NCI-H82 treated with DMSO at 0.1 percent for 48 hours (cell line): ENCODE measurements around the gene NFYC.

Experiments
- DNase-seq: peaks from one replicate; lab custom pipeline; 2025; ENCODE audit not compliant: unreplicated experiment; lab: John Stamatoyannopoulos, UW

Gene NFYC

DNA sequence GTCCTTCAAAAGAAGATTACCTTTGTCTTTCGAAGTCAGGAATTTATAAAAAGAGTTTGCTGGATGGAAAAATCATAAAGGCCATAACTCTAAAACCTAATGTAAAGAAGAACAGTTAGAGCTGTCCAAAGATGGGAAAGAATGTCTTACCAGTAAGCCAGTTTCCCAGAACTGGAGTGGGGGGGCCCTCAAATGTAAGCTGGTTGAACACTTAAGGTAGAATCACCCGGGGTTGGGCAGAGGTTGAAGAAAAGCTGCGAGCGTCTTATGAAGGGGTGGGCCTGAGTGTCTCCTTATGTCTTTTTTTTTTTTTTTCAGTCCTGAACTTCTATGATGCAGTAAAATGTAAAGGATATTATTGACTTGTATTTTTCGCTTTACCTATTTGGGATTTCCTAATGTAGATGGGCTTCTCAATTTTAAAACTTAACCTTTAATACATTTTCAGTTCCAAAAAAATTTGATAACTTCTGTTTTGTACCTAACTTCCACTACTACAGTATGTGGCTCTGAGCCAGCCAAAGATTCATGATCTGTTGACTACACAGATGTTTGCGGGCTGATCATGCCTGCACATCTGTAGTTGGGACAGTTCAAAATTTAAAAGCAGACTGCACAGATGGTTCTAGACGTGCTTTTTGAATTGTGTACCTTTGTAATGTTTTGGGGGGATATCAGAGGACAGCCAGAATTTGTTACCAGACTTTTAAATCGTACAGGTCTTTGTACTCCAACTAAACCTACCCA is 43.6 kb downstream of the NFYC start:
- DNase-seq: no peak

DNA sequence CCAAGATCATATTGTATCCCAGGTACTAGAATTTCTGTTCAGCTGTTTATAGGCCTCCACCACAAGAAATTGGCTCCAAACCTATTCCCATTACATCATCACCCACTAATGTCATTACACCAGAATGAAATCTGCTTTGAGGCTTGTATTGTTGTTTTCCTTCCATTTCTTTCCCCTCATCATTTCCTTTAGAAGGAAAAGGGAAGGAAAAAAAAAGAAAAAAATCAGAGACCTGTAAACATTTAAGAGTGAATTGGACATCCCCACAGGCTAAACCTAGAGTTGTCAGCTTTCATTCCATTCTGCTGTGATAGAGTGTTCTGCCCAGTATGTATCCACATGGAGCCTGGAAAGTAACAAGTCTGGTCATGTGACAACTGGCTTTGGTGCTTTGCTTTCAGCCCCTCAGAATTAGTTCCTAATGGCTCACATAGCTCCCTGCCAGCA is 44.6 kb downstream of the NFYC start:
- peak; percentile 30 for DNase-seq

DNA sequence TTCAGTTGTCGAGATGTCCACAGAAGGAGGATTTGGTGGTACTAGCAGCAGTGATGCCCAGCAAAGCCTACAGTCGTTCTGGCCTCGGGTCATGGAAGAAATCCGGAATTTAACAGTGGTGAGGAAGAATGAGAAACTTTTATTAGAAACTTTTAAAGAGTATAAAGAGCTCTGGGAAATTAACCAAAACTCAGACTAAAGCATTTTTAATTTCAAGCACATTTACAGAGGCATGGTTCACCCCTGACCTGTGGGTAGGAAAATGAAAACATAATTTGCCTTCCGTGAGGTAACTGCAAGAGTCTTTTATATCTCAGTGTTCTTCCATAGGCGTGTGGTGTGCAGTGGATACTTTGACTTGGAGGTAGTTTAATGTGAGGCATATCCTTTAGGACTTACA is 47.3 kb downstream of the NFYC start:
- DNase-seq: no peak

DNA sequence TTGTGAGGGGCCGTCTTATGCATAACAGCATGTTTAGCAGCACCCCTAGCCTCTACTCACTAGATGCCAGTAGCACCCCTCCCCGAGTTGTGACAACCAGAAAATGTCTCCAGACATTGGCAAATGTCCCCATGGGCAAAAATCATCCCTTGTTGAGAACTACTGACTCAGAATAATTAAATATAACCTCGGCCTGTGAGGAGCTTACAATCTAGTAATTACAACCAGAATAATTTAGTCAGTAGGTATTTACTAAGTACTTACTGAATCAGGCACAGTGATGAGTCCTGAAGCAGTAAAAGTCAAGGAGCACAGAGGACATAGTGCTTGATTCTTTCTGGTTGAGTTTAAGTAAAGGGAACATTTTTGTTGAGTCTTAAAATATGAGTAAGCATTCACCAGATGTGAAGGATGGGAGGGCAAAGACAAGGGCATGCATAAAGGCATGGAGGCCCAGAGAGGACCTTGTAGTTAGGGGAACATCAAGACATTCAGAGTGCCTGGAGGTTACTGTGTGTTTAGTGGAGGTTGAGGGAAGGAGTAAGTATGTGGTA is 48.0 kb downstream of the NFYC start:
- no peak for DNase-seq

DNA sequence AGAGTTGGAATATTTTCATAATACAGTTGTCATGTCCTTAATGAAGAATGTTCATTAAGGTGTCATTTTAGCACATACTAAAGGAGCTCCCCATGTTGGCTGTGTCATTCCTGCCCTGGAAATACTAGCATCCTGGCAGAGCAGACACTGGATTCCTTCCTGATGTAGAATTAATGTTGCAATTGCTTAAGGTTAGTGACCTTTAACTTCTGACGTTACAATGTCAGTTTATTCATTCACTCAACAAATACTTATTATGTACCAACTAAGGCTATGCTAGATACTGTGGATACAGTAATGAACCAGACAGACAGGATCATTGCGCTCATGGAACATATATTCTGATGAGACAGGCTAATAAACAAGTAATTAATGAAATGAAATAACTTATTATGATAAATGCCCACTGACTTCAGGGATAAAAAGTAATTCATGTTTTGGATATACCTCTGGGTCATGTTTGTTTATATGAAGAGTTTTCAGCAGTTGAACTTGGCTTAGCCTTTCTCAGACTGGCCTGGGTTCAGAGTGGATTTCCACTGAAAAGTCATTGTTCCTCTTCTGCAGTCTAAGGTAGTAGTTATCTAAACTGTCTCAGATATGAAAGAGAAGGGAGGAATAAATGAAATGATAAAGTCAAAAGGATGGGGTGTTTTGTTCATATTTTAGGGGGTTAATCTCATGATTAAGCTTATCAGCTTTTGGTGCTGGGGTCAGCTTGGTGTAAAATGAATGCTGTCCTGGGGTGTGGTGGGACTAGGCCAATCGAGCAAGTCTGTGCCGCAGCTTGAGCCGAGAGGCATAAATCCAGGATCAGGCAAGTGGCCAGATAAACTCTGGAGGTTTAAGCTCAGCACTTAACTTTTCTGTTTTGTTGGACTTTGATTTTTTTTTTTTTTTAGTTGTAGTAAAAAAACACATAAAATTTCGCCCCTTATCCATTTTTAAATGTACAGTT is 48.8 kb downstream of the NFYC start:
- no peak for DNase-seq

DNA sequence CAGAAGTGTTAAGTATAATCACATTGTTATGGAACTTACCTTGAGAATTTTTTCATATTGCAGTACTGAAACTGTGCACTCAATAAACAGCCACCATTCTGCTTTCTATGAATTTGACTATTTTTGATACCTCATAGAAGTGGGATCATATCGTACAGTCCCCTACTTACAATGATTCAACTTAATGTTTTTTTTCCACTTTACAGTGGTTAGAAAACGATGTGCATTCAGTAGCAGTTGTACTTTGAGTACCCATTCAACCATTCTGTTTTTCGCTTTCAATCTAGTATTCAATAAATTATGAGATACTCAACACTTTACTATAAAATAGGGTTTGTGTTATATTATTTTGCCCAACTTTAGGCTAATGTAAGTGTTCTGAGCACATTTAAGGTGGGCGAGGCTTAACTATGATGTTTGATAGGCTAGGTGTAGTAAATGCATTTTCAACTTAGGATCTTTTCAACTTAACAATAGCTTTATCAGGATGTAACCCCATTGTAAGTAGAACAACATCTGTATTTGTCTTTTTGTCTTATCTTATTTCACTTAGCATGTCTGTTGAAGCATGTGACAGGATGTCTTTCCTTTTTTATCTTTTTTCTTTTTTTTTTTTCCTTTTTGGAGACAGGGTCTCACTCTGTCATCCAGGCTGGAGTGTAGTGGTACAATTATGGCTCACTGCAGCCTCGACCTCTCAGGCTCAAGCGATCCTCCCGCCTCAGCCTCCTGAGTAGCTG is 49.7 kb downstream of the NFYC start:
- no peak for DNase-seq

DNA sequence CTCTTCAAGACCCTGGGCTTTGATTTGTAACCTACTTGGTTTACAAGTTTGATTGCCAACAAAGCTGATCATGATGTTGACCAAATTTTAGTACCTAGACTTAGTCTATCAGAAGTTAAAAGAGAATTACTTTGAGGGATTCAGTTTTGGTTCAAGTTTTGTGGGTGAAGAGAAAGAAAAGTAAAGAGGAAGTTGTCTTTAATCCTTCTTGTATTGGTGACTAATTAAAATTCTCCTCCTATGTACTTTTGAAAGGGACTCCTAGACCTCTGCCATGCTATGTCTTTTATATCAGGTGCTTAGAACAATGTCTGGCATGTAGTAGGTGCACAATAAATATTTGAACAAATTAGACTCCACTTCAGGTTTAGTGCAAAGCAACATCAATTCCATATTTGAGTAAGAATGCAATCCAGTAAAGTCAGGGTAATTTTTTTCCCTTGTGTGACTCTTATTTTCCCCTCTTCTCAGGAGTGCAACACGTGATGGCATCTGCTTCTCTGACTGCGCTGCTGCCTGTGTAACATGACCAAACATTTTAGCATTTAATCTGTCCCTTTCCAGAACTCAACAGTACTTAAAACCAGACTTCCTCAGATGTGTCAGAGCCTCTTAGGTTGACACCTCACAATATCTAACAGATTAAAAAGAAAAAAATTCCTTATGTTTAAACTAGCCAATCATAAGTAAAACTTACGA is 51.0 kb downstream of the NFYC start:
- DNase-seq: no peak

DNA sequence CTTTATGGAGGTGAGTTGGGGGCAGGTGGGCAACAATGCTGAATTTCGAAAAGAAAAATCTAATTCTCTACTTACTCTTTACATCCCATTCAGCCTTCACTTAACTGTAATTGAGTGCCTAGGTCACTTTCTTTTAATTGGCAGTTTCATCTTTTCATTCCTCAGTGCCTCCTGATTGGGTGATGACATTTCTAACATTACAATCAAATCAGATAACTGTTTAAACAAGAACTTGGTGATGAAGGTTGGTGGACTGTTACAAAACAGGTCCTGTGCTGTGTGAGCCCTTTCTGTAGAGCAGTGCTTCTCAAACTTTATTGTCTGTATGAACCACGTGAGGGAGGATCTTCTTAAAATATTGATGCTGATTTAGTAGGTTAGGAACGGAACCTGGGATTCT is 51.9 kb downstream of the NFYC start:
- DNase-seq: no peak

DNA sequence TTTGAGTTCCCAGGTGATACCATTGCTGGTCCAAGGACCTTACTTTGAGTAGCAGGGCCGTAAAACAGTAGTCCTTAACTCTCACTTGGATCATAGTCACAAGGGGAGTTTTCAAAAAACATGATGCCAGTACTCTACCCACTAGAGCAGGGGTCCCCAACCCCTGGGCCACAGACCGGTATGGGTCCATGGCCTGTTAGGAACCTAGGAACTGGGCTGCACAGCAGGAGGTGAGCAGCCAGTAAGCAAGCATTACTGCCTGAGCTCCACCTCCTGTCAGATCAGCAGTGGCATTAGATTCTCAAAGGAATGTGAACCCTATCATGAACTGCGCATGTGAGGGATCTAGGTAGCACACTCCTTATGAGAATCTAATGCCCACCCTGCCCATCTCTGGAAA is 52.4 kb downstream of the NFYC start:
- DNase-seq: no peak

DNA sequence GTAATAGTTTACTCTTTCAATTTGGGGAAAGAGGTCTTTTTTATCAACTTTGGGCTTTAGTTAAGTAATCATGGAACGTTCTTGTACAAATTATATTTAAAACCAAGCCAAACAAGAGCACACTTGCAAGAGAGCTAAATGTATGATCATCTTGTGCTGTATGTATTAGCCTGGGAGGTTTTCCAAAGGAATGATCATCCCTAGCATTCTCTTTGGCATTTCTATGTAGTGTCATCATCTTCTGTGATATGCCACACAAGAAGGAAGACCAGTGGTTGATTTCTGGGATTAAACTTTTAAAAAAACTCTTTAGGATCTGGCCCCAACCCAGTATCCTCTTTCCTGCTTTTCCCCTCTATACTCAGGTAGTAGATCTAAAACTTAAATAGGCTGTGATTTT is 53.7 kb downstream of the NFYC start:
- no peak for DNase-seq

DNA sequence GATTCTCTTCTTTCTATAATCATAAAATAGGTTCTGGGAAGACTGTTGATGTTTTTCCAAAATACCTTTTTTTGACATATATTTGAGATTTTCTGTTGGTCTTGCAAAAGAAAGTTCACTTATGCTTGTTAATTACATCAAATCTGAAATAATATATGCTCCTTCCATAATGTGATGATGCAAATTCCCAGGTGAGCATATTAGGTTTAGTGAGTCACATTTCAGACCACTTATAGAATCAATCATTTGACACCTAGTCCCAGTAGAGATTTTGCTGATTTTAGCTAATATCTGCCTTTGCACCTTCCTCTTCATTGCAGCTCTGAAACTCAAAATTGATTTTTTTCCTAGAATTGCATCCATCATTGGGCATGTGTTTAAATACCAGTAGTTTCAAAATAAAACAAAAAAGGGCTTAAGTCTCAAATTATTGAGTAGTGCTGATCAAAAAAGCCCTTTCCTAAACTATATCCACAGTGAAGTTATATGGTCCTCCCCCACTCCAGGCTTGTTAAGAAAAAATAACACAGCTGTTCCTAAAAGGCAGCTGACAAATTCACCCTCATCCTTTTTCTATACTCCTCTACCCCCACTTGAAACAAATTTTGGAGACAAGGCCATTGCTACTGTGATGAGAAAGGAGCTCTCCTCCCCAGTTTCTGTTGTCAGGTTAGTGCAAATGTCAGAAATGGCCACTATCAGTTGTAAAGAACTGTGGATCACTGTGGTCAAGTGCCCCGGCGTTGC is 55.0 kb downstream of the NFYC start:
- DNase-seq: no peak

DNA sequence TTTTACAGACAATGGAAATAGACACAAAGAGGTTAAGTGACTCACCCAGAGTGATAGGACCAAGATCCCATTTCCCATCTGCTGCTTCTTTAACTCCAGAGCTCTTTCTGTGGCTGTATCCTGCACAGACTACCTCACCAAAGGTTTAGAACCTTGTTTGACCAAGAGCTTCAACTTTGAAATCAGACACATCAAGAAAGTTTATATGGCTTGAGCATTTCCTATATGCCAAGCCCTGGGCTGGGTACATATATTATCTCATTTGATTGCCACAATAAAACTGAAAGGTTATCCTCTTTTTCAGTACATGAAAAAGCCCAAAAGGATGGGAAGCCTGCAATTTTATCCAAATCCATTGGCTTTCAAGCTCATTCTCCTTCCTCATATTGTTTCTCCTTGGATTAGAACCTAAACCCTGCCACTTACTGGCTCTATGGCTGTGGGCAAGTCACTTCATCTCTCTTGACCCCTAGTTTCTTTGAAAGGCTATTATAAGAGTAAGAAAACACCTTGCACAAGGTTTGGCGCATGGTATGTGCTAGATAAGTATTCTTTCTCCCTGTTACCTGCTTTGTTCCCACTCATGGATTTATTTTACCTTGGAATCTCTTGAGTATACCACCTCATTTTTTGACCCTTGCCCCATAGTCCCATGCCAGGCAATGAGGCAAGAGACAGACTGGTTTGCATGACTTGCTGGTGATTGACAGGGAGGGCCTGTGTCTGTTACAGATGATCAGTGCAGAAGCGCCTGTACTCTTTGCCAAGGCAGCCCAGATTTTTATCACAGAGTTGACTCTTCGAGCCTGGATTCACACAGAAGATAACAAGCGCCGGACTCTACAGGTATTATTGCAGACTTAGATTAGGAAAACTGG is 57.6 kb downstream of the NFYC start:
- no peak for DNase-seq

DNA sequence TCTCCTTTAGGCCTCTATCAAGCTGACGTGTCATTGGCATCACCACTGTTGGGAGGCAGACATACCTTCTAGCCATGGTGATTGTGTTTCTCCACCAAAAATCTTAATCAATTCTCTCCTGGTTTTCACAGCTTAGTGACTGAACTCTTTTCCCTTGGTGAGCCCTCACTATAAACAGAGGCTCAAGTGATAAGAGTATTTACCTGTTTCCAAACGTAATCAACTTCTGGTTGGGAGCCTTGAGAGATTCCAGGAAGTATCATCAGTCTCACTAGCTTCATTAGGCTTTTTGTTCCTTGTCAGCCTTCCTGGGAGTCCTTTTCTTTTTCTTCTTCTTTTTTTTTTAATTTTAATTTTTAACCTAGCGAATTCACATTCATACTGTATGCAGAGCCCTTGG is 58.3 kb downstream of the NFYC start:
- DNase-seq: no peak

DNA sequence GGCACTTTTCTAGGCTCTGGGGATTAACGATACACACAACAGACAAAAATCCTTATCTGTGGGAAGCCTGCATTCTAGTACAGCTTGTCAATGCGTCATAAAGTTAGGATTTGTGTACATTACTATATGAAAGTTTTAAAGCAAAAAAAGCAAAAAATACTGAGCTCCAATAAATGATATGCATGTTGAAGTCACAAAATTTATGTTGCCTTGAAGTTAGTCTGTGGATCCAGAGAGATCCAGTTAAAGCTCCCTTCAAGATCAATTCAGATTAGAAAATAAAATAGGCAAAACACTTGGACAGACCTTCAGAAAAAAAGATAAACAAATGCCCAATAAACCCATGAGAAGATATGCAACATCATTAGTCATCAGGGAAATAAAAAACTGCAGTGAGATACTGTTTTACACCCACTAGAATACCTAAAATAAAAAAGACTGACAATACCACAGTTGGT is 59.0 kb downstream of the NFYC start:
- no peak for DNase-seq

DNA sequence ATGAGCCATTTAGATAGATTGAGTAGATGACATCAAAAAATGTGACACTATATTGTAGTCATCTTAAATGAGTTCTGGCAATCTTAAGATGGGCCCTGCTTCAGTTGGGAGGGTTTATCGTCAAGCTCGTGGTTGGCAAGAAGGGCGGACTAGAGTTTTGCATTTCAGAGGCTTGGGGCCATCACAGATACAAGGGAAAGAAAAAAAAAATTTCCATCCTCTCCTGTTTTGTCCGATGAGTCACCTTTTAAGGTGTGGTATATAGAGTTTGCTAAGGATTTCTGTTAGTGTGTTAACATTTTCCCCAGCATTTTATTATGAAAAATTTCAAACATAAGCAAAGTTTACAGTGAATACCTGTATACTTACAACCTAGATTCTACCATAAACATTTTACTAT is 60.3 kb downstream of the NFYC start:
- DNase-seq: no peak

DNA sequence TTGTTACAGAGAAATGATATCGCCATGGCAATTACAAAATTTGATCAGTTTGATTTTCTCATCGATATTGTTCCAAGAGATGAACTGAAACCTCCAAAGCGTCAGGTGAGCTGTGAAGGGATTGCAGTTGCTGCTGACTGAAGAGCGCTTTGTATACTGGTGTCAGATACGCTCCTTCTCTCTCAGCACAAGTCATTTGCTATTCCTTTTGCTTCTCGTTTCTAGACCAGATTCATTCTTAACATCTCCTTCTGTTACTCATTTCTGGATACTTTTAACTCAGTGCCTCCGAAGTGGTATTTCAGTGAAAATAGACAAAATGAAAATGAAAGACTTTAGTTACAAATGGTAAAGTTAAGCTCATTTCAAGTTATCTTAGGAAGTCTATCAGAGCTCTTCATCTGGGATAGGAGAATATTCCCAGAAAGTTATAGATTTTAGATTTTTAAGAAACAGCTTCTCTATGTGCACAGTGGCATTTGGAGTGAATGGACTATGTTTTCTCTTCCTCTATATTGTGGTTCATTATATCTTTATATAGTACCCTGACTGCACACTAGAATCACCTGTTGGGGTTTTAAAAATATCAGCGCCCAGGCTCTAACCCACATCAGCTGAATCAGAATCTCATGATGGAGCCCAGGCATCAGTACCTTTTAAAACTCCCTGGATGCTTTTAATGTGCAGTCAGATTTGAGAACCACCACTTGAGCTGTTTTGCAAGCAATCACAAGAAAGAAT is 61.8 kb downstream of the NFYC start:
- no peak for DNase-seq

DNA sequence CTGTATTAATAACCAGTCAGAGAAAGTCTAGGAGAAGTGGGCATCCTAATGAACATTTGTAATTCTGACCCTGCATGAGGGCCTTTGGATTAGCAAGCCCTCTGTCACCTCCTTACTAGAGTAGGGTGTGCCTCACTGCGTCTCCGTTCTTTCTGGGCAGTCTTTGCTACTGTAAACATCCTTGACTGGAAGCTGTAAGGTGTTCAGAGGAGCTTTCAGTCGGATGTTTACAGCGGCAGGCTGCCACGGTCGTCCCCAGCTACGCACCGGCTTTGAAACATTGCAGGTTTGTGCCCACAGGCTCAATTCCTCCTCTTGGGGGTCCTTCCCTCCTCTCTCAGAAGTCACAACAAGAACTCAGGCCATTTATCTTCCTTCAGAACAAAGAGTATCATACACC is 62.7 kb downstream of the NFYC start:
- DNase-seq: no peak

DNA sequence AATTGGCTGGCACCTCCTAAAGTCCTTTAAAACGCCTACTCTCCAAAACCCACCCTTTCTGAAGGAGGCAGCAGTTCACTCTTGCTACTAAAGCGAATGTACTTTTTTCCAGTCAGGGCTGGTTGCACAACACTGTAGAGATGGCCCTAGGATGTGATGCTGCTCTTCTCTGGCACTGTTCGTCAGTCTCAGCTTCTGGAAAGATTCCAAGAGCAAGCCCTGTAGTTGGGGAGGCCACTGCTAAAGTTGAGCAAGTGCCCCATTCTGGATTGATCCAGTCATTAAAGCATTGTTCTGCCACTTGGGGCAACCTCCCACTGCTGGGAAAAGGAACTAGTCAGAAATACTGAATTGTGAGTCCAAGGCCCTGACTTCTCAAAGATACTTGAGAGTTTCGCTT is 63.6 kb downstream of the NFYC start:
- no peak for DNase-seq
